Right atrium auricular region (tissue), 2 donors: ENCODE results near the gene TWF1. TPM values are rescaled to one million over a fixed set of nuclear protein-coding genes. Genes with fewer than 3 reads are reported as not detected.
A peak's percentile ranks its signal among the peaks of the same experiment; 100 is the strongest.

Experiments
- DNase-seq: peaks from one replicate; pipeline ENCODE4 v3.0.0-alpha.2; 2019; ENCODE audit warnings: low spot score
- H3K27ac ChIP-seq, 2 donors: fragments of 200-600 bp; sonication (generic); 1 replicate in 1 of 2; 2 replicates in 1 of 2; pipeline ENCODE4 v1.5.1; 2016 to 2019
- H3K27me3 ChIP-seq, 2 donors: fragments of 200-600 bp; sonication (generic); one replicate each; pipeline versions ENCODE4 v1.5.1 to v1.6.0; 2017 to 2019
- H3K36me3 ChIP-seq: fragments of 200-600 bp; sonication (generic); one replicate; pipeline ENCODE4 v1.5.1; 2016
- H3K4me1 ChIP-seq, 2 donors: fragments of 200-600 bp; sonication (generic); one replicate each; pipeline versions ENCODE4 v1.5.1 to v1.6.0; 2017 to 2019
- H3K4me3 ChIP-seq, 2 donors: fragments of 200-600 bp; sonication (generic); 1 replicate in 1 of 2; 2 replicates in 1 of 2; pipeline ENCODE4 v1.5.1; 2017 to 2019; ENCODE audit warnings: mild to moderate bottlenecking in 1 of 2, moderate library complexity in 1 of 2
- H3K9me3 ChIP-seq, 2 donors: fragments of 200-600 bp; sonication (generic); one replicate each; pipeline ENCODE4 v1.5.1; 2019
- CTCF ChIP-seq, 2 donors: fragments of 200-600 bp; sonication (generic); IDR thresholded peaks; one replicate each; pipeline ENCODE4 v1.5.1; 2019; ENCODE audit warnings: antibody characterized with exemption in 2 of 2
- total RNA-seq, 2 donors: library from RNA; depleted of rRNA; stranded (reverse); fragments of >200 nt; gene quantifications; one replicate each; pipeline ENCODE4 v1.1.0, GENCODE V29; 2016

Gene TWF1
- total RNA-seq, 2 donors from 2014 or later: 18.0 to 19.0 TPM

- Histone ChIP-seq H3K9me3 (no peaks in the 10 kb centered on the region), H3K4me1 (no peaks in the 10 kb centered on the region), H3K27me3 (no peaks in the 10 kb centered on the region), H3K4me3 (no peak overlapping the region), H3K36me3 (no peaks in the 10 kb centered on the region), H3K27ac (no peak overlapping the region)
- DNase-seq: no peak
- no peak for TF ChIP-seq CTCF (IDR thresholded peaks at IDR 0.05)
Measured at GRCh38 chr12:43815416-43815815, 9.3 kb upstream of the TWF1 start.

GRCh38 chr12:43812926-43813325 is 6.8 kb upstream of the TWF1 start:
- DNase-seq: no peak
- Histone ChIP-seq H3K36me3 (no peaks in the 10 kb centered on the region), H3K9me3 (no peaks in the 10 kb centered on the region), H3K27me3 (no peaks in the 10 kb centered on the region), H3K4me3 (no peak overlapping the region), H3K4me1 (no peaks in the 10 kb centered on the region), H3K27ac (no peak overlapping the region)
- no peak for TF ChIP-seq CTCF (IDR thresholded peaks at IDR 0.05)

GRCh38 chr12:43812057-43812456 is 5.9 kb upstream of the TWF1 start:
- H3K4me1 ChIP-seq: peaks cover 0 to 1% of the 10 kb centered on the region in 2 donors
- no peak overlapping the region for H3K4me3 ChIP-seq
- H3K27me3 ChIP-seq: no peaks in the 10 kb centered on the region
- TF ChIP-seq CTCF (IDR thresholded peaks at IDR 0.05): no peak
- no peak overlapping the region for H3K27ac ChIP-seq
- H3K36me3 ChIP-seq: no peaks in the 10 kb centered on the region
- DNase-seq: no peak
- no peaks in the 10 kb centered on the region for H3K9me3 ChIP-seq

- Histone ChIP-seq H3K9me3 (no peaks in the 10 kb centered on the region), H3K36me3 (no peaks in the 10 kb centered on the region), H3K4me1 (peaks cover 0 to 33% of the 10 kb centered on the region in 2 donors), H3K4me3 (no peak overlapping the region), H3K27me3 (no peaks in the 10 kb centered on the region), H3K27ac (peak overlapping the region in 1 of 2 donors; percentile 94)
- no peak for DNase-seq
- TF ChIP-seq CTCF (IDR thresholded peaks at IDR 0.05): no peak
Measured at GRCh38 chr12:43807386-43807785, 1.3 kb upstream of the TWF1 start.

- H3K4me3 ChIP-seq: peak overlapping the region; percentile 95 to 98
- H3K9me3 ChIP-seq: no peaks in the 10 kb centered on the region
- no peaks in the 10 kb centered on the region for H3K27me3 ChIP-seq
- peaks cover 0 to 33% of the 10 kb centered on the region in 2 donors for H3K4me1 ChIP-seq
- H3K36me3 ChIP-seq: peaks cover 5% of the 10 kb centered on the region
- no peak for TF ChIP-seq CTCF (IDR thresholded peaks at IDR 0.05)
- no peak for DNase-seq
- H3K27ac ChIP-seq: peak overlapping the region; percentile 94 to 96
Measured at GRCh38 chr12:43806737-43807072, 588 bp upstream of the TWF1 start.

GRCh38 chr12:43805149-43805859 is 813 bp downstream of the TWF1 start:
- peak overlapping the region; percentile 95 to 98 for H3K4me3 ChIP-seq
- no peaks in the 10 kb centered on the region for H3K9me3 ChIP-seq
- no peaks in the 10 kb centered on the region for H3K27me3 ChIP-seq
- H3K36me3 ChIP-seq: peaks cover 19% of the 10 kb centered on the region
- no peak for DNase-seq
- no peak for TF ChIP-seq CTCF (IDR thresholded peaks at IDR 0.05)
- peak overlapping the region; percentile 94 to 96 for H3K27ac ChIP-seq
- peaks cover 0 to 33% of the 10 kb centered on the region in 2 donors for H3K4me1 ChIP-seq
